Endothelial cell of umbilical vein (primary cell): ENCODE data around the gene NELFCD. TPM values are rescaled to one million over a fixed set of nuclear protein-coding genes. Genes with fewer than 3 reads are reported as not detected.

Experiments
- BruUV-seq: library from RNA; stranded (reverse); fragments of 400-500 nt; replicated peaks from 2 replicates; lab custom pipeline; 2021; lab: Mats Ljungman, UMichigan
- CTCF ChIA-PET: fragments of 300-600, 350-600 bp; sonication (Branson Sonifier 250); formaldehyde crosslinking; loops from one replicate; lab custom pipeline; 2021; ENCODE audit warnings: antibody characterized with exemption, inconsistent platforms; lab: Charles Lee
- POLR2A ChIA-PET: fragments of 300-600, 350-600 bp; sonication (Branson Sonifier 250); formaldehyde crosslinking; loops from one replicate; lab custom pipeline; 2021; ENCODE audit warnings: antibody characterized with exemption, inconsistent platforms; lab: Charles Lee
- DNase-seq: peaks from one replicate; pipeline ENCODE4 v3.0.0-alpha.2; 2011; ENCODE audit warnings: low read depth, low spot score
- FAIRE-seq: peaks from 2 replicates; lab custom pipeline; 2011; peaks lifted over from hg19 to GRCh38; lab: Jason Lieb, UNC
- H2AFZ ChIP-seq: 2 replicates; pipeline ENCODE4 v1.6.0; 2012; ENCODE audit warnings: low read depth, low read length, control low read depth, inconsistent platforms
- H3K27ac ChIP-seq: 2 replicates; pipeline ENCODE4 v1.5.1; 2011; ENCODE audit warnings: low read depth, mild to moderate bottlenecking, control low read depth, low read length, moderate library complexity; ENCODE audit not compliant: insufficient read depth
- H3K27me3 ChIP-seq, 2 experiments: 2 replicates each; pipeline versions ENCODE4 v1.6.0 to v1.6.1; 2011; ENCODE audit warnings: low read length in 2 of 2, mixed read lengths in 1 of 2; ENCODE audit not compliant: control insufficient read depth in 2 of 2, insufficient read depth in 2 of 2
- H3K36me3 ChIP-seq, 2 experiments: 2 replicates in 1 of 2; 3 replicates in 1 of 2; pipeline ENCODE4 v1.5.1; 2011; ENCODE audit warnings: low read length in 2 of 2, mild to moderate bottlenecking in 1 of 2, moderate library complexity in 1 of 2; ENCODE audit not compliant: control insufficient read depth in 2 of 2, insufficient read depth in 2 of 2; ENCODE audit errors: extremely low read depth in 1 of 2
- H3K4me1 ChIP-seq: 3 replicates; pipeline ENCODE4 v1.5.1; 2011; ENCODE audit warnings: mild to moderate bottlenecking, low read length; ENCODE audit not compliant: control insufficient read depth, insufficient read depth; ENCODE audit errors: extremely low read depth
- H3K4me2 ChIP-seq: 2 replicates; pipeline ENCODE4 v1.6.1; 2011; ENCODE audit warnings: low read length, control low read depth, mixed read lengths; ENCODE audit not compliant: insufficient read depth
- H3K4me3 ChIP-seq, 3 experiments: fragments of 200-600 bp in 1 of 3; sonication (generic), shearing (Covaris generic) in 1 of 3; replicated peaks in 1 of 3; 2 replicates each; pipeline ENCODE4 v1.5.1; 2011 to 2016; ENCODE audit warnings: control low read depth in 3 of 3, low read length in 3 of 3, mild to moderate bottlenecking in 2 of 3, inconsistent platforms in 1 of 3, low read depth in 1 of 3, moderate library complexity in 1 of 3; ENCODE audit not compliant: insufficient read depth in 1 of 3
- H3K79me2 ChIP-seq: 2 replicates; pipeline ENCODE4 v1.6.0; 2012; ENCODE audit warnings: low read length, inconsistent platforms; ENCODE audit not compliant: control insufficient read depth, insufficient read depth
- H3K9ac ChIP-seq: replicated peaks from 2 replicates; pipeline ENCODE3; 2011; ENCODE audit warnings: low read length, control low read depth; ENCODE audit not compliant: insufficient read depth; ENCODE audit errors: extremely low read depth
- H3K9me1 ChIP-seq: replicated peaks from 3 replicates; pipeline ENCODE4 v1.6.0; 2011; ENCODE audit warnings: mild to moderate bottlenecking, low read length; ENCODE audit not compliant: control insufficient read depth, insufficient read depth; ENCODE audit errors: extremely low read depth
- H3K9me3 ChIP-seq: replicated peaks from 2 replicates; pipeline ENCODE4 v1.5.1; 2012; ENCODE audit warnings: low read length, inconsistent platforms; ENCODE audit not compliant: control insufficient read depth, insufficient read depth
- H4K20me1 ChIP-seq: replicated peaks from 2 replicates; pipeline ENCODE3; 2011; ENCODE audit warnings: mild to moderate bottlenecking, low read length; ENCODE audit not compliant: control insufficient read depth, insufficient read depth; ENCODE audit errors: extremely low read depth
- EZH2 ChIP-seq: IDR thresholded peaks from 2 replicates; pipeline ENCODE4 v1.6.1; 2012; ENCODE audit warnings: borderline replicate concordance, low read depth, mild to moderate bottlenecking, moderate library complexity, low read length, inconsistent platforms; ENCODE audit not compliant: severe bottlenecking
- FOS ChIP-seq: IDR thresholded peaks from 2 replicates; pipeline ENCODE4 v1.6.1; 2011; ENCODE audit warnings: mild to moderate bottlenecking, low read length, moderate library complexity, borderline replicate concordance; ENCODE audit not compliant: insufficient read depth
- GATA2 ChIP-seq: IDR thresholded peaks from 2 replicates; pipeline ENCODE4 v1.7.0; 2011; ENCODE audit warnings: low read depth, mild to moderate bottlenecking, moderate library complexity, mixed read lengths, low read length; ENCODE audit not compliant: insufficient read length, insufficient read depth
- JUN ChIP-seq: IDR thresholded peaks from 2 replicates; pipeline ENCODE4 v1.6.1; 2011; ENCODE audit warnings: borderline replicate concordance, low read depth; ENCODE audit not compliant: insufficient read length, insufficient read depth
- MAX ChIP-seq: IDR thresholded peaks from 2 replicates; pipeline ENCODE4 v1.6.1; 2011; ENCODE audit not compliant: insufficient read depth, insufficient read length
- MYC ChIP-seq: IDR thresholded peaks from one replicate; pipeline ENCODE4 v1.6.1; 2011; ENCODE audit warnings: mild to moderate bottlenecking, low read depth, low read length
- POLR2A ChIP-seq: IDR thresholded peaks from 2 replicates; pipeline ENCODE4 v1.6.1; 2012; ENCODE audit warnings: low read depth, mild to moderate bottlenecking, control low read depth, low read length
- POLR2AphosphoS5 ChIP-seq: IDR thresholded peaks from 2 replicates; pipeline ENCODE4 v1.6.1; 2012; ENCODE audit warnings: low read depth, mild to moderate bottlenecking, control low read depth, low read length, moderate library complexity; ENCODE audit not compliant: insufficient read depth
- dilution Hi-C: fragments of 300-500 bp; cut with MboI; formaldehyde crosslinking; loops from one replicate; pipeline ENCODE4 v1.15.0; 2019; ENCODE audit warnings: low sequenced_read_pairs; ENCODE audit not compliant: extremely low pct_ligation_motif_present
- intact Hi-C: fragments of 100-400 bp; cut with micrococcal nuclease; formaldehyde crosslinking; loops from one replicate; pipeline ENCODE4 v1.10.0; 2022
- polyA plus RNA-seq, 4 experiments: library from polyadenylated mRNA; depleted of rRNA in 3 of 4; stranded (reverse) in 3 of 4; unstranded in 1 of 4; fragments of >200 nt; gene quantifications; 2 replicates each; pipeline versions ENCODE4 v1.2.1 to v1.2.3, GENCODE V29; 2011 to 2012; ENCODE audit warnings: missing spikeins in 1 of 4
- total RNA-seq: library from RNA; stranded (reverse); gene quantifications from 2 replicates; pipeline ENCODE4 v1.2.3, GENCODE V29; 2021
- TF ChIP-seq, protein P1 (sequence below), 2 donors: IDR thresholded peaks; 1 replicate in 1 of 2; 2 replicates in 1 of 2; pipeline ENCODE4 v1.5.1; 2011; ENCODE audit warnings: low read length in 2 of 2, mild to moderate bottlenecking in 2 of 2, moderate library complexity in 2 of 2, control low read depth in 1 of 2, inconsistent platforms in 1 of 2, low read depth in 1 of 2; ENCODE audit not compliant: insufficient read depth in 1 of 2; ENCODE audit errors: extremely low read depth in 1 of 2

Gene NELFCD
- total and polyA plus RNA-seq, 2 donors (not counting 3 experiments of a cell fraction or from before 2014, with no cell fraction given), result 90.1 to 92.5 TPM

- TF ChIP-seq MYC (no peak), JUN (no peak), MAX (no peak), FOS (no peak), GATA2 (no peak), EZH2 (no peak), POLR2AphosphoS5 (no peak), POLR2A (no peak)
- TF ChIP-seq, protein P1, sequence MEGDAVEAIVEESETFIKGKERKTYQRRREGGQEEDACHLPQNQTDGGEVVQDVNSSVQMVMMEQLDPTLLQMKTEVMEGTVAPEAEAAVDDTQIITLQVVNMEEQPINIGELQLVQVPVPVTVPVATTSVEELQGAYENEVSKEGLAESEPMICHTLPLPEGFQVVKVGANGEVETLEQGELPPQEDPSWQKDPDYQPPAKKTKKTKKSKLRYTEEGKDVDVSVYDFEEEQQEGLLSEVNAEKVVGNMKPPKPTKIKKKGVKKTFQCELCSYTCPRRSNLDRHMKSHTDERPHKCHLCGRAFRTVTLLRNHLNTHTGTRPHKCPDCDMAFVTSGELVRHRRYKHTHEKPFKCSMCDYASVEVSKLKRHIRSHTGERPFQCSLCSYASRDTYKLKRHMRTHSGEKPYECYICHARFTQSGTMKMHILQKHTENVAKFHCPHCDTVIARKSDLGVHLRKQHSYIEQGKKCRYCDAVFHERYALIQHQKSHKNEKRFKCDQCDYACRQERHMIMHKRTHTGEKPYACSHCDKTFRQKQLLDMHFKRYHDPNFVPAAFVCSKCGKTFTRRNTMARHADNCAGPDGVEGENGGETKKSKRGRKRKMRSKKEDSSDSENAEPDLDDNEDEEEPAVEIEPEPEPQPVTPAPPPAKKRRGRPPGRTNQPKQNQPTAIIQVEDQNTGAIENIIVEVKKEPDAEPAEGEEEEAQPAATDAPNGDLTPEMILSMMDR (IDR thresholded peaks at IDR 0.05; ENCODE audit: extremely low read depth in 1 of 2, insufficient read depth in 1 of 2, low read depth in 1 of 2, low read length in 2 of 2), result no peak
- Histone ChIP-seq H3K36me3 (peaks cover 0 to 36% of the 10 kb centered on the region in 2 experiments), H2AFZ (no peak overlapping the region), H3K4me1 (peaks cover 20% of the 10 kb centered on the region), H3K9me1 (no peaks in the 10 kb centered on the region), H3K4me2 (no peak overlapping the region), H3K27ac (no peak overlapping the region), H3K9ac (no peak overlapping the region), H3K4me3 (no peak overlapping the region), H4K20me1 (no peaks in the 10 kb centered on the region), H3K27me3 (no peaks in the 10 kb centered on the region), H3K79me2 (peaks cover 42% of the 10 kb centered on the region), H3K9me3 (no peaks in the 10 kb centered on the region)
- ChIA-PET CTCF (no interaction called here), POLR2A (no interaction called here)
- FAIRE-seq (no peak), DNase-seq (no peak)
- dilution Hi-C loops, result no loop called here
- intact Hi-C loops, result no loop called here
- no TSS peak for BruUV-seq
Observed at GRCh38 chr20:59002388-59002787, 21.3 kb downstream of the NELFCD start.
